Neural cell (in vitro differentiated cells): ENCODE results near the gene OR52N5. TPM values are rescaled to one million over a fixed set of nuclear protein-coding genes. Genes with fewer than 3 reads are reported as not detected.
A peak's percentile ranks its signal among the peaks of the same experiment; 100 is the strongest.

ENCODE experiments used
- H2AFZ ChIP-seq: fragments of 200-600, 300-800 bp; sonication (generic), shearing (Covaris generic); 2 replicates; pipeline ENCODE4 v1.6.0; 2014; ENCODE audit warnings: low read depth, mild to moderate bottlenecking, antibody characterized with exemption, low read length, moderate library complexity
- H3F3A ChIP-seq: fragments of 200-600 bp; shearing (Covaris generic); 2 replicates; pipeline ENCODE4 v1.6.1; 2016; ENCODE audit warnings: mild to moderate bottlenecking, moderate library complexity, mixed read lengths, antibody characterized with exemption, low read length; ENCODE audit not compliant: insufficient read depth, poor library complexity, severe bottlenecking
- H3K27ac ChIP-seq: fragments of 200-600, 300-800 bp; sonication (generic), shearing (Covaris generic); 2 replicates; pipeline ENCODE4 v1.5.1; 2014; ENCODE audit warnings: mild to moderate bottlenecking, low read length, moderate library complexity
- H3K27me3 ChIP-seq: fragments of 300-800, 200-600 bp; sonication (generic), shearing (Covaris generic); 2 replicates; pipeline ENCODE4 v1.6.0; 2014; ENCODE audit warnings: mild to moderate bottlenecking, low read depth, low read length, moderate library complexity; ENCODE audit not compliant: insufficient read depth
- H3K36me3 ChIP-seq: fragments of 300-800, 200-600 bp; sonication (generic), shearing (Covaris generic); 2 replicates; pipeline ENCODE4 v1.5.1; 2014; ENCODE audit warnings: mild to moderate bottlenecking, antibody characterized with exemption, low read length, moderate library complexity; ENCODE audit not compliant: insufficient read depth
- H3K4me2 ChIP-seq: fragments of 300-800, 200-600 bp; sonication (generic), shearing (Covaris generic); 2 replicates; pipeline ENCODE4 v1.6.0; 2014; ENCODE audit warnings: mild to moderate bottlenecking, low read length
- H3K4me3 ChIP-seq: fragments of 300-800, 200-600 bp; sonication (generic), shearing (Covaris generic); 2 replicates; pipeline ENCODE4 v1.5.1; 2014; ENCODE audit warnings: mild to moderate bottlenecking, low read length, moderate library complexity
- H3K79me2 ChIP-seq: fragments of 200-600 bp; shearing (Covaris generic); replicated peaks from 2 replicates; pipeline ENCODE4 v1.6.0; 2014; ENCODE audit warnings: mild to moderate bottlenecking, low read length, moderate library complexity; ENCODE audit not compliant: insufficient read depth
- H3K9ac ChIP-seq: fragments of 300-800, 200-600 bp; sonication (generic), shearing (Covaris generic); 2 replicates; pipeline ENCODE4 v1.6.1; 2016; ENCODE audit warnings: mild to moderate bottlenecking, low read length, mixed read lengths
- H3K9me2 ChIP-seq: fragments of 200-600 bp; shearing (Covaris generic); 2 replicates; pipeline ENCODE4 v1.6.1; 2016; ENCODE audit warnings: mild to moderate bottlenecking, low read length, mixed read lengths; ENCODE audit not compliant: insufficient read depth
- H3K9me3 ChIP-seq: fragments of 200-600, 300-800 bp; sonication (generic), shearing (Covaris generic); 2 replicates; pipeline ENCODE4 v1.6.1; 2016; ENCODE audit warnings: mild to moderate bottlenecking, mixed run types, low read length, moderate library complexity, mixed read lengths
- H4K20me1 ChIP-seq: fragments of 200-600 bp; shearing (Covaris generic); 2 replicates; pipeline ENCODE4 v1.6.1; 2016; ENCODE audit warnings: mild to moderate bottlenecking, mixed run types; ENCODE audit not compliant: insufficient read depth
- CTCF ChIP-seq: fragments of 450-650 bp; IDR thresholded peaks from 2 replicates; pipeline ENCODE4 v1.5.1; 2014; ENCODE audit warnings: antibody characterized with exemption, mild to moderate bottlenecking, moderate library complexity; ENCODE audit not compliant: poor library complexity, severe bottlenecking
- EP300 ChIP-seq: fragments of 450-650 bp; conservative IDR thresholded peaks from 2 replicates; pipeline ENCODE4 v1.6.1; 2014; ENCODE audit warnings: antibody characterized with exemption, mild to moderate bottlenecking, moderate library complexity; ENCODE audit not compliant: poor library complexity, severe bottlenecking
- EZH2 ChIP-seq: fragments of 200-600, 300-800 bp; shearing (Covaris generic), sonication (generic); IDR thresholded peaks from 2 replicates; pipeline ENCODE4 v1.6.1; 2014; ENCODE audit warnings: antibody characterized with exemption, low read length, borderline replicate concordance, mild to moderate bottlenecking; ENCODE audit not compliant: insufficient read depth, poor library complexity, severe bottlenecking
- MXI1 ChIP-seq: fragments of 450-650 bp; conservative IDR thresholded peaks from 2 replicates; pipeline ENCODE4 v1.6.1; 2014; ENCODE audit warnings: antibody characterized with exemption, mild to moderate bottlenecking; ENCODE audit not compliant: poor library complexity, severe bottlenecking
- POLR2AphosphoS5 ChIP-seq: IDR thresholded peaks from 2 replicates; pipeline ENCODE4 v1.6.1; 2012
- RAD21 ChIP-seq: fragments of 450-650 bp; conservative IDR thresholded peaks from 2 replicates; pipeline ENCODE4 v1.6.1; 2014; ENCODE audit warnings: antibody characterized with exemption, mild to moderate bottlenecking, moderate library complexity
- REST ChIP-seq: IDR thresholded peaks from 2 replicates; pipeline ENCODE4 v1.6.1; 2012; ENCODE audit warnings: borderline replicate concordance
- SMC3 ChIP-seq: fragments of 450-650 bp; conservative IDR thresholded peaks from 2 replicates; pipeline ENCODE4 v1.6.1; 2014; ENCODE audit warnings: antibody characterized with exemption, mild to moderate bottlenecking, moderate library complexity; ENCODE audit not compliant: poor library complexity
- TAF1 ChIP-seq: IDR thresholded peaks from 2 replicates; pipeline ENCODE4 v1.6.1; 2012; ENCODE audit warnings: low read depth
- polyA plus RNA-seq: library from polyadenylated mRNA; depleted of rRNA; stranded (reverse); fragments of >200 nt; gene quantifications from 2 replicates; pipeline ENCODE4 v1.2.3, GENCODE V29; 2014

OR52N5 gene
- polyA plus RNA-seq, 1 donor from 2014 or later, result not detected

- H2AFZ ChIP-seq, result no peak overlapping the region
- no peaks in the 10 kb centered on the region for H3K9me2 ChIP-seq
- no peak overlapping the region for H3K4me2 ChIP-seq
- no peaks in the 10 kb centered on the region for H3K36me3 ChIP-seq
- H3K4me3 ChIP-seq, result no peak overlapping the region
- H4K20me1 ChIP-seq, result no peaks in the 10 kb centered on the region
- no peak overlapping the region for H3K9ac ChIP-seq
- H3K9me3 ChIP-seq, result no peaks in the 10 kb centered on the region
- H3K79me2 ChIP-seq, result no peaks in the 10 kb centered on the region
- no peaks in the 10 kb centered on the region for H3K27me3 ChIP-seq
- no peak overlapping the region for H3K27ac ChIP-seq
- TF ChIP-seq EP300, result no peak
- no peak for TF ChIP-seq RAD21
- no peak for TF ChIP-seq CTCF
- TF ChIP-seq REST, result no peak
- no peak for TF ChIP-seq TAF1
- TF ChIP-seq POLR2AphosphoS5, result no peak
- no peak for TF ChIP-seq SMC3
- H3F3A ChIP-seq, result no peaks in the 10 kb centered on the region
These were observed 27.0 kb upstream of the OR52N5 start for GRCh38 chr11:5809905-5810795.

- H3K9me3 ChIP-seq, result no peaks in the 10 kb centered on the region
- no peak overlapping the region for H3K9ac ChIP-seq
- H3K79me2 ChIP-seq, result no peaks in the 10 kb centered on the region
- H3K27me3 ChIP-seq, result no peaks in the 10 kb centered on the region
- no peak overlapping the region for H3K27ac ChIP-seq
- H3K4me3 ChIP-seq, result peak overlapping the region; percentile 61
- H3K9me2 ChIP-seq, result no peaks in the 10 kb centered on the region
- H2AFZ ChIP-seq, result no peak overlapping the region
- no peak overlapping the region for H3K4me2 ChIP-seq
- H4K20me1 ChIP-seq, result no peaks in the 10 kb centered on the region
- no peaks in the 10 kb centered on the region for H3K36me3 ChIP-seq
- H3F3A ChIP-seq, result no peaks in the 10 kb centered on the region
- TF ChIP-seq EZH2, result no peak
- TF ChIP-seq SMC3, result no peak
- TF ChIP-seq CTCF, result no peak
- no peak for TF ChIP-seq POLR2AphosphoS5
- no peak for TF ChIP-seq RAD21
- TF ChIP-seq TAF1, result no peak
- no peak for TF ChIP-seq EP300
- TF ChIP-seq MXI1, result no peak
- no peak for TF ChIP-seq REST
These were observed 26.0 kb upstream of the OR52N5 start for GRCh38 chr11:5809122-5809519.
